Smooth muscle cell (in vitro differentiated cells): ENCODE results near the gene UGGT2. TPM values are rescaled to one million over a fixed set of nuclear protein-coding genes. Genes with fewer than 3 reads are reported as not detected.

ENCODE experiments used
- DNase-seq: peaks from one replicate; lab custom pipeline; 2025; ENCODE audit not compliant: unreplicated experiment; lab: John Stamatoyannopoulos, UW
- H2AFZ ChIP-seq: fragments of 200-600 bp; sonication (generic); 2 replicates; pipeline ENCODE4 v1.6.0; 2016; ENCODE audit warnings: antibody characterized with exemption, low read depth, mild to moderate bottlenecking
- H3F3A ChIP-seq: fragments of 200-600 bp; sonication (generic); 2 replicates; pipeline ENCODE4 v1.6.0; 2017; ENCODE audit warnings: antibody characterized with exemption, low read depth
- H3K27ac ChIP-seq: fragments of 200-600 bp; sonication (generic); 2 replicates; pipeline ENCODE4 v1.5.1; 2016; ENCODE audit warnings: low read depth, mild to moderate bottlenecking
- H3K27me3 ChIP-seq: fragments of 200-600 bp; sonication (generic); 2 replicates; pipeline ENCODE4 v1.6.1; 2016; ENCODE audit warnings: low read depth, mild to moderate bottlenecking
- H3K36me3 ChIP-seq: fragments of 200-600 bp; sonication (generic); 2 replicates; pipeline ENCODE4 v1.5.1; 2016; ENCODE audit warnings: low read depth
- H3K4me1 ChIP-seq: fragments of 200-600 bp; sonication (generic); 2 replicates; pipeline ENCODE4 v1.5.1; 2016; ENCODE audit warnings: low read depth
- H3K4me2 ChIP-seq: fragments of 200-600 bp; sonication (generic); 2 replicates; pipeline ENCODE4 v1.6.0; 2016; ENCODE audit warnings: mild to moderate bottlenecking
- H3K4me3 ChIP-seq: fragments of 200-600 bp; sonication (generic); 2 replicates; pipeline ENCODE4 v1.5.1; 2016; ENCODE audit warnings: mild to moderate bottlenecking
- H3K79me2 ChIP-seq: fragments of 200-600 bp; sonication (generic); 2 replicates; pipeline ENCODE4 v1.6.0; 2016; ENCODE audit warnings: low read depth, mild to moderate bottlenecking
- H3K9ac ChIP-seq: fragments of 200-600 bp; sonication (generic); 2 replicates; pipeline ENCODE4 v1.6.0; 2016; ENCODE audit warnings: low read depth
- H3K9me3 ChIP-seq: fragments of 200-600 bp; sonication (generic); replicated peaks from 2 replicates; pipeline ENCODE4 v1.5.1; 2016; ENCODE audit warnings: low read depth
- H4K20me1 ChIP-seq: fragments of 200-600 bp; sonication (generic); 2 replicates; pipeline ENCODE4 v1.6.0; 2016; ENCODE audit warnings: low read depth
- WGBS: methylation state at CpG from one replicate; pipeline ENCODE4 v1.1.7; 2016; ENCODE audit warnings: low lambda C conversion rate; 5-methylcytosine and 5-hydroxymethylcytosine counted together
- polyA plus RNA-seq: library from polyadenylated mRNA; unstranded; fragments of >200 nt; fragmentation: Nextera tagmentation; extraction: Ambion mirVana; gene quantifications from 2 replicates; pipeline ENCODE4 v1.2.1, GENCODE V29; 2016
- total RNA-seq: library from RNA; depleted of rRNA; stranded (reverse); fragments of >200 nt; gene quantifications from 2 replicates; pipeline ENCODE4 v1.2.3, GENCODE V29; 2014
- TF ChIP-seq, protein P1 (sequence below): fragments of 200-600 bp; sonication (generic); IDR thresholded peaks from 2 replicates; pipeline ENCODE4 v1.5.1; 2017; ENCODE audit warnings: borderline replicate concordance, mild to moderate bottlenecking, antibody characterized with exemption; ENCODE audit not compliant: insufficient read depth, poor library complexity, severe bottlenecking

UGGT2 gene
- total and polyA plus RNA-seq, 2 experiments from 2014 or later: 27.4 to 67.2 TPM

DNA sequence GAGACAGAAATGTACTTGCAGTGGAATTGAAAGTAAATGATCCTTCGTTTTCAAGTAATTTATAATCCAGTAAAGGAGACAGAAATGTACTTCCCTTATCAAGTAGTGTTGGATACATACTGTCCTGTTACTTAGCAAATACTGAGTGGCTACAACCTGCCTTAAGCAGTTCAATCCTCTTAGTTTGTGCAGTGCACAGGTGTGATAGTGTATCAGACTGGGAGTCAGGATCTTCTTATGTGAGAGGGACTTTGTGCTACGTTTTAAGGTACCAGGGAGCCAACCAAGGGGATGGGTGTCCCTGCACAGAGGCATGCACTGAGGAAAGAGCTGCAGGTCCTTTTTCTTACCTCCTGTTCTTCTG is 265.1 kb downstream of the UGGT2 start:
- no peak overlapping the region for H3K9ac ChIP-seq
- H2AFZ ChIP-seq: no peak overlapping the region
- peaks cover 12% of the 10 kb centered on the region for H4K20me1 ChIP-seq
- H3K4me1 ChIP-seq: no peaks in the 10 kb centered on the region
- DNase-seq: no peak
- H3K4me3 ChIP-seq: no peak overlapping the region
- H3K27ac ChIP-seq: no peak overlapping the region
- WGBS: 94% methylated on average over 2 of the region's 2 CpGs
- peaks cover 5% of the 10 kb centered on the region for H3K36me3 ChIP-seq
- no peaks in the 10 kb centered on the region for H3K27me3 ChIP-seq
- H3K79me2 ChIP-seq: no peaks in the 10 kb centered on the region
- TF ChIP-seq, protein P1, sequence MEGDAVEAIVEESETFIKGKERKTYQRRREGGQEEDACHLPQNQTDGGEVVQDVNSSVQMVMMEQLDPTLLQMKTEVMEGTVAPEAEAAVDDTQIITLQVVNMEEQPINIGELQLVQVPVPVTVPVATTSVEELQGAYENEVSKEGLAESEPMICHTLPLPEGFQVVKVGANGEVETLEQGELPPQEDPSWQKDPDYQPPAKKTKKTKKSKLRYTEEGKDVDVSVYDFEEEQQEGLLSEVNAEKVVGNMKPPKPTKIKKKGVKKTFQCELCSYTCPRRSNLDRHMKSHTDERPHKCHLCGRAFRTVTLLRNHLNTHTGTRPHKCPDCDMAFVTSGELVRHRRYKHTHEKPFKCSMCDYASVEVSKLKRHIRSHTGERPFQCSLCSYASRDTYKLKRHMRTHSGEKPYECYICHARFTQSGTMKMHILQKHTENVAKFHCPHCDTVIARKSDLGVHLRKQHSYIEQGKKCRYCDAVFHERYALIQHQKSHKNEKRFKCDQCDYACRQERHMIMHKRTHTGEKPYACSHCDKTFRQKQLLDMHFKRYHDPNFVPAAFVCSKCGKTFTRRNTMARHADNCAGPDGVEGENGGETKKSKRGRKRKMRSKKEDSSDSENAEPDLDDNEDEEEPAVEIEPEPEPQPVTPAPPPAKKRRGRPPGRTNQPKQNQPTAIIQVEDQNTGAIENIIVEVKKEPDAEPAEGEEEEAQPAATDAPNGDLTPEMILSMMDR: no peak
- H3K9me3 ChIP-seq: no peaks in the 10 kb centered on the region
- H3F3A ChIP-seq: peaks cover 17% of the 10 kb centered on the region
- no peak overlapping the region for H3K4me2 ChIP-seq

DNA sequence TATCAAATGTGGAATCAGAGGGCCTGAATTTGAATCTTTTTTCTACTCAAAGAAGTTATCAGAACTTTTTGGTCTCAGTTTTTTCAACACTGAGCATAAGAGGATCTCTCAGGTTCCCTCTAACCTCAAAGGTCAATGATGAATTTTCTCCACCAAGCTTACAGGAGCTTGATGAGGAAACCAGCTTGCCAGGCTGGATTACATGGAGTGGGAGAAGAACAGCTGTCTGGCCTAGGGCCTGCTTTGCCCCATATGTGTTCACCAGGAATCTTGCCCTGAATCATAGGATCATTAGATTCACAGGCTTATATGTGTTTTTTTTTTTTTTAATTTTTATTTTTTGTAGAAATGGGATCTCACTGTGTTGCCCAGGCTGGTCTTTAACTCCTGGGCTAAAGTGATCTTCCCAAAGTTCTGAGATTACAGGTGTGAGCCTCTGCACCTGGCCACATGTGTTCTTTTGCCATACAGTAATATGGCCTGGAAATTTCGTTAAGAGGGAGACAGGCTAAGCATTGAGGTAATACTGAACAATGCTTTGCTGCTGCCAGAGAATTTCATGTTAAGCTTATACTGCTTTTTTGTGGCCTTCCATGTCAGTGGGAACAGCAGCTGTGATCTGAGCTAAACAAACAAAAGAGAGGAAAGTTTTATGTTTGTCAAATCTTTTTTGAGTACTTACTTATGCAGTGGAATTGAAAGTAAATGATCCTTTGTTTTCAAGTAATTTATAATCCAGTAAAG is 265.7 kb downstream of the UGGT2 start:
- 80% methylated on average over 1 of the region's 1 CpG for WGBS
- no peak overlapping the region for H3K27ac ChIP-seq
- no peaks in the 10 kb centered on the region for H3K4me1 ChIP-seq
- H3K27me3 ChIP-seq: no peaks in the 10 kb centered on the region
- H3K36me3 ChIP-seq: peaks cover 5% of the 10 kb centered on the region
- H3K79me2 ChIP-seq: peaks cover 3% of the 10 kb centered on the region
- H2AFZ ChIP-seq: no peak overlapping the region
- H3K4me2 ChIP-seq: no peak overlapping the region
- no peak overlapping the region for H3K4me3 ChIP-seq
- H3K9ac ChIP-seq: no peak overlapping the region
- TF ChIP-seq, protein P1: no peak
- no peak for DNase-seq
- peaks cover 12% of the 10 kb centered on the region for H4K20me1 ChIP-seq
- H3K9me3 ChIP-seq: no peaks in the 10 kb centered on the region
- peaks cover 20% of the 10 kb centered on the region for H3F3A ChIP-seq

DNA sequence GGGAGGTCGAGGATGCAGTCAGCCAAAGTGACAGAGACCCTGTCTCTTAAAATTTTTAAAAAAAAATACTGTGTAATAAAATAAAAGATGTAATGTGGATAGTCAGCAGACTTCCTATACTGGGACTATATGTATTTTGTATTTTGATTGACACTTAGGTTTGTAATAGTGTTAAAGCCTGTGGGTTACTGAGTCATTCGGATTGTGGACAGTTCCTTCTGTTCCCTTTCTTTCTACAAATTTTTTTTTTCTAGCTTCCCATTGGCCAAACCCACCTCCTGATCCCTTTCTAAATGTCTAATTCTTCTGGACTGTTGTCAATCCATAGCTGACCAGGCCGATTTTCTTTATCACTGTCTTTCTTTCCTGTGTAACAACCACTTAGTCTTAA is 268.3 kb downstream of the UGGT2 start:
- H3K27me3 ChIP-seq: no peaks in the 10 kb centered on the region
- H3K4me2 ChIP-seq: peak overlapping the region; percentile 78
- peak overlapping the region; percentile 95 for H3K27ac ChIP-seq
- H3K36me3 ChIP-seq: no peaks in the 10 kb centered on the region
- H3K9me3 ChIP-seq: no peaks in the 10 kb centered on the region
- peak overlapping the region; percentile 34 for H3K9ac ChIP-seq
- 51% methylated on average over 3 of the region's 3 CpGs for WGBS
- no peak for DNase-seq
- H2AFZ ChIP-seq: no peak overlapping the region
- H3K79me2 ChIP-seq: peaks cover 3% of the 10 kb centered on the region
- peaks cover 12% of the 10 kb centered on the region for H4K20me1 ChIP-seq
- H3K4me3 ChIP-seq: no peak overlapping the region
- no peaks in the 10 kb centered on the region for H3K4me1 ChIP-seq
- TF ChIP-seq, protein P1: no peak
- H3F3A ChIP-seq: peaks cover 20% of the 10 kb centered on the region
